Superior temporal gyrus (tissue), 1 donor: ENCODE measurements around the gene RBMS1.

ENCODE experiments used
- DNase-seq: peaks from one replicate; pipeline ENCODE4 v3.0.0-alpha.2; 2016; ENCODE audit errors: extremely low spot score

Gene RBMS1

GRCh38 chr2:160254189-160254762 lies 239.3 kb downstream of the RBMS1 start:
- no peak for DNase-seq

GRCh38 chr2:160253440-160254188 lies 240.0 kb downstream of the RBMS1 start:
- no peak for DNase-seq

- DNase-seq = no peak
Observed at GRCh38 chr2:160252900-160253299, 240.7 kb downstream of the RBMS1 start.

- peak; percentile 75 for DNase-seq
Observed at GRCh38 chr2:160252278-160252887, 241.2 kb downstream of the RBMS1 start.

GRCh38 chr2:160251569-160251968 lies 242.0 kb downstream of the RBMS1 start:
- DNase-seq = no peak

GRCh38 chr2:160249876-160250275 lies 243.7 kb downstream of the RBMS1 start:
- no peak for DNase-seq

- no peak for DNase-seq
Observed at GRCh38 chr2:160247296-160248035, 246.1 kb downstream of the RBMS1 start.

GRCh38 chr2:160246356-160246755 lies 247.3 kb downstream of the RBMS1 start:
- DNase-seq = no peak

GRCh38 chr2:160245614-160246155 lies 247.9 kb downstream of the RBMS1 start:
- no peak for DNase-seq

GRCh38 chr2:160242893-160243564 lies 250.6 kb downstream of the RBMS1 start:
- DNase-seq = no peak

- DNase-seq = no peak
Observed at GRCh38 chr2:160241251-160242137, 252.1 kb downstream of the RBMS1 start.

GRCh38 chr2:160239436-160239835 lies 254.2 kb downstream of the RBMS1 start:
- no peak for DNase-seq

- no peak for DNase-seq
Observed at GRCh38 chr2:160238392-160238791, 255.2 kb downstream of the RBMS1 start.

GRCh38 chr2:160232905-160233475 lies 260.6 kb downstream of the RBMS1 start:
- no peak for DNase-seq

GRCh38 chr2:160229591-160229990 lies 264.0 kb downstream of the RBMS1 start:
- DNase-seq = no peak

GRCh38 chr2:160228141-160228917 lies 265.3 kb downstream of the RBMS1 start:
- DNase-seq = no peak

GRCh38 chr2:160227293-160227915 lies 266.2 kb downstream of the RBMS1 start:
- DNase-seq = no peak

- DNase-seq = no peak
Observed at GRCh38 chr2:160226367-160226766, 267.2 kb downstream of the RBMS1 start.

- DNase-seq = no peak
Observed at GRCh38 chr2:160225722-160226121, 267.9 kb downstream of the RBMS1 start.
